MCF 10A (cell line): ENCODE data around the gene RARG. TPM values are rescaled to one million over a fixed set of nuclear protein-coding genes. Genes with fewer than 3 reads are reported as not detected.
A peak's percentile ranks its signal among the peaks of the same experiment; 100 is the strongest.

ENCODE experiments used
- BruUV-seq: library from RNA; stranded (reverse); fragments of 400-500 nt; replicated peaks from 2 replicates; lab custom pipeline; 2021; lab: Mats Ljungman, UMichigan
- CTCF ChIA-PET: fragments of 300-600 bp; sonication (Branson Sonifier 250); formaldehyde crosslinking; extraction: SDS; loops from one replicate; lab custom pipeline; 2021; ENCODE audit warnings: antibody characterized with exemption, inconsistent platforms; lab: Yijun Ruan, JAX
- POLR2A ChIA-PET: fragments of 300-600, 350-650 bp; sonication (Branson Sonifier 250); formaldehyde crosslinking; extraction: SDS; loops from one replicate; lab custom pipeline; 2020; ENCODE audit warnings: antibody characterized with exemption, inconsistent platforms; lab: Yijun Ruan, JAX
- DNase-seq: peaks from one replicate; pipeline ENCODE4 v3.0.0-alpha.2; 2018; ENCODE audit not compliant: unreplicated experiment
- H3K27ac Mint-ChIP-seq: one replicate; pipeline ENCODE4 v1.8.0; 2022; ENCODE audit warnings: mild to moderate bottlenecking, low read depth, mixed read lengths; ENCODE audit not compliant: unreplicated experiment
- H3K27me3 Mint-ChIP-seq: one replicate; pipeline ENCODE4 v1.8.0; 2022; ENCODE audit warnings: mixed read lengths; ENCODE audit not compliant: insufficient read depth, unreplicated experiment
- H3K36me3 Mint-ChIP-seq: one replicate; pipeline ENCODE4 v1.8.0; 2022; ENCODE audit warnings: mild to moderate bottlenecking, moderate library complexity, mixed read lengths; ENCODE audit not compliant: insufficient read depth, unreplicated experiment
- H3K4me1 Mint-ChIP-seq: one replicate; pipeline ENCODE4 v1.8.0; 2022; ENCODE audit warnings: mixed read lengths; ENCODE audit not compliant: insufficient read depth, unreplicated experiment
- H3K4me3 Mint-ChIP-seq: one replicate; pipeline ENCODE4 v1.8.0; 2022; ENCODE audit warnings: mild to moderate bottlenecking, moderate library complexity, mixed read lengths; ENCODE audit not compliant: unreplicated experiment
- H3K9me3 Mint-ChIP-seq: one replicate; pipeline ENCODE4 v1.8.0; 2022; ENCODE audit warnings: mixed read lengths; ENCODE audit not compliant: unreplicated experiment
- intact Hi-C: fragments of 100-400 bp; cut with micrococcal nuclease; formaldehyde crosslinking; loops from 2 replicates; pipeline ENCODE4 v1.14.1; 2022
- total RNA-seq: library from RNA; stranded (reverse); gene quantifications from 2 replicates; pipeline ENCODE4 v1.2.3, GENCODE V29; 2022
- TF ChIP-seq, protein P1 (sequence below): fragments of 200-600 bp; IDR thresholded peaks from one replicate; pipeline ENCODE4 v1.8.0; 2022; ENCODE audit warnings: antibody characterized with exemption, mild to moderate bottlenecking; ENCODE audit not compliant: unreplicated experiment

RARG gene
- total RNA-seq, 1 experiment from 2014 or later = 43.7 TPM

DNA sequence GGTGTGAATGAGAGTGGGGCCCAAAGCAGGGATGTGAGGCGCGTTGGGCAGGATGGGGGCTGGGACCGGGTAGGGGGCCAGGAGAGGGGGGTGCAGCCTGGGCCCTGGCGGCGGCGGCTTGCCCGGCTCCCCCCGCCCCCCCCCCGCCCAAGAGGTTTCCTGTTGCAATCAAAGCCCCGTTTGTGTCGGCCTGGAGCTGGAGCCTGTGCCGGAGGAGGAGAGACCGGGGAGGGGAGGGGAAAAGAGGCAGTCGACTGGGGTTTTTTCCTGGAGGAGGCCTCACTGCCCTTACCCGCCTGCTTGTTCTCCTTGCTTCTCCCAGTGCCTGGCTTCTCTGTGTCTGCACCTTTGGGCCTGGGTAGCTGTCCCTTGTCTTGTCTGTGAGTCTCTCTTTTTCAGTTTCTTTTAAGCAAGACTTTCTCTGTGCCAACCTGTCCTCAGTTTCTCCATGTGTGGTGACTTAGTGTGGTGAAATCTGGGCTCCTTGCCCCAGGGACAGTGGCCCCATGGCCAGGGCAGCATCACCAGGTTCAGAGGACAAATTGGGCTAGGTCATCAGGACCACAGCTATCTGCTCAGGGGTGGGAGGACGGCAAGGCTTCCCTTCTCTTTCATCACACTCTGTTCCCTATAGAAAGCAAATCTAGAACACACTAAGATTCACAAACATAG is 8.5 kb downstream of the RARG start:
- H3K4me1 Mint-ChIP-seq = peaks cover 60% of the 10 kb centered on the region
- peaks cover 27% of the 10 kb centered on the region for H3K36me3 Mint-ChIP-seq
- intact Hi-C loops = no loop called here
- H3K27ac Mint-ChIP-seq = no peak overlapping the region
- ChIA-PET POLR2A (interaction anchor here (0.6 to 1.8 kb wide), 6 partner anchors 8 to 403 kb away, joined by 3 to 8 read pairs (median 4); partner anchors contain the start of genes CSAD and ZNF740), CTCF (interaction anchor here (0.6 to 0.8 kb wide), 4 partner anchors 9 to 320 kb away, joined by 3 to 4 read pairs (median 3); no protein-coding TSS in a partner anchor)
- TF ChIP-seq, protein P1, sequence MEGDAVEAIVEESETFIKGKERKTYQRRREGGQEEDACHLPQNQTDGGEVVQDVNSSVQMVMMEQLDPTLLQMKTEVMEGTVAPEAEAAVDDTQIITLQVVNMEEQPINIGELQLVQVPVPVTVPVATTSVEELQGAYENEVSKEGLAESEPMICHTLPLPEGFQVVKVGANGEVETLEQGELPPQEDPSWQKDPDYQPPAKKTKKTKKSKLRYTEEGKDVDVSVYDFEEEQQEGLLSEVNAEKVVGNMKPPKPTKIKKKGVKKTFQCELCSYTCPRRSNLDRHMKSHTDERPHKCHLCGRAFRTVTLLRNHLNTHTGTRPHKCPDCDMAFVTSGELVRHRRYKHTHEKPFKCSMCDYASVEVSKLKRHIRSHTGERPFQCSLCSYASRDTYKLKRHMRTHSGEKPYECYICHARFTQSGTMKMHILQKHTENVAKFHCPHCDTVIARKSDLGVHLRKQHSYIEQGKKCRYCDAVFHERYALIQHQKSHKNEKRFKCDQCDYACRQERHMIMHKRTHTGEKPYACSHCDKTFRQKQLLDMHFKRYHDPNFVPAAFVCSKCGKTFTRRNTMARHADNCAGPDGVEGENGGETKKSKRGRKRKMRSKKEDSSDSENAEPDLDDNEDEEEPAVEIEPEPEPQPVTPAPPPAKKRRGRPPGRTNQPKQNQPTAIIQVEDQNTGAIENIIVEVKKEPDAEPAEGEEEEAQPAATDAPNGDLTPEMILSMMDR = no peak
- H3K9me3 Mint-ChIP-seq = no peaks in the 10 kb centered on the region
- BruUV-seq = no TSS peak
- H3K27me3 Mint-ChIP-seq = no peaks in the 10 kb centered on the region
- no peak overlapping the region for H3K4me3 Mint-ChIP-seq
- no peak for DNase-seq

DNA sequence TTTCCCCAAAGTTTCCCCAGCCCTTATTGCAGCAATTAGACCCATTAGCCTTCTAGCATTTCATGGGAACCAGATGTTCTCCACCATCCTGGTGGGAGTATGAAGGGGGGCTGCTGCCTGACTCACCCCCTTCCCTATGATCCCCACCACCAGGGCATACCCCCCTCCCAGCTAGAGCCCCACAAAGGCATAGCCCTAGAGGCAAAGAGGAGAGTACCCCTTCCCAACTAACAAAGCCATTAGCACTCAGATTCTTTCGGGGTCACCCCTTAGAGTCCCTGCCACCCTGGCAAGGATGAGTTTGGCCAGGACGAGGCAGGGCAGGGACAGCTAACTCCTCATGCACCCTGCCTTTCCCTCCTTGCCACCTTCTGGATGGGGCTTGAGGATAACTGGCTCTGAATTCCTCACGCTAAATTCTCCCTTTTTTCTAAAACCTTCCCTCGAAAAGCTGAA is 9.2 kb downstream of the RARG start:
- Mint-ChIP-seq H3K4me1 (peaks cover 63% of the 10 kb centered on the region), H3K4me3 (peak overlapping the region; percentile 19), H3K27ac (no peak overlapping the region), H3K36me3 (peaks cover 27% of the 10 kb centered on the region), H3K9me3 (no peaks in the 10 kb centered on the region), H3K27me3 (no peaks in the 10 kb centered on the region)
- no peak for DNase-seq
- BruUV-seq = no TSS peak
- TF ChIP-seq, protein P1 = no peak
- POLR2A ChIA-PET = interaction anchor here (0.6 to 3.7 kb wide), 6 partner anchors 9 to 76 kb away, joined by 3 to 18 read pairs (median 4); partner anchors contain the start of gene RARG
- CTCF ChIA-PET = interaction anchor here (0.6 to 0.8 kb wide), 4 partner anchors 10 to 320 kb away, joined by 3 to 4 read pairs (median 3); no protein-coding TSS in a partner anchor
- intact Hi-C loops = no loop called here

DNA sequence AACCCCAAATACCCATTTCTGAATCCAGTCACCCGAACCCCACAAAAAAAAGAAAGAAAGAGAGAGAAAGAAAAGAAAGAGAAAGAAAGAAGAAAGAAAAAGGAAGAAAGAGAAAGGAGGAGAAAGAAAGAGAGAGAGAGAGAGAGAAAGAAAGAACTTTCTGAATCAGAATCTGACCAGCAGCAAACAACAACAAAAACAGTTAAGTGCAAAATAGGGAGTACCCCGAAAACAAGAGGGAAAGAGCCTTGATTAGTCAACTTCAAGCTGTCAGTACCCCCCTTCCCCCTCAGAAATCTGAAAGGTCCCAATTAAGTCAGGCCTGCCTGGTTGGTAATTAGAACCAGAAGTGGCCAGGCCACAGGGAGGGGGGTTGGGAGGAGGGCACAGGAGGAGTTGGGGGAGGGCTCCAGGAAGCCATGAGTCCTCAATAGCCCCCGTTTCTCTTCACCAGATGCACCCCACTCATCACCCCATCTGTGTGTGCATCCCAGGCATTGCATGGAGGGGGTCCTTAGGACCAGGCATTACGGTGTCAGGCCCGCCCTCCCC is 9.8 kb downstream of the RARG start:
- no TSS peak for BruUV-seq
- Mint-ChIP-seq H3K9me3 (no peaks in the 10 kb centered on the region), H3K27ac (no peak overlapping the region), H3K4me3 (peak overlapping the region; percentile 83), H3K36me3 (peaks cover 24% of the 10 kb centered on the region), H3K4me1 (peaks cover 68% of the 10 kb centered on the region), H3K27me3 (no peaks in the 10 kb centered on the region)
- intact Hi-C loops = no loop called here
- ChIA-PET POLR2A (interaction anchor here (1.4 to 3.7 kb wide), 3 partner anchors 9 to 29 kb away, joined by 5 to 18 read pairs (median 8); partner anchors contain the start of gene RARG), CTCF (interaction anchor here (0.6 to 0.8 kb wide), 3 partner anchors 43 to 123 kb away, joined by 3 to 4 read pairs (median 3); no protein-coding TSS in a partner anchor)
- DNase-seq = no peak
- TF ChIP-seq, protein P1 = no peak
